ACC112 (cell line): ENCODE measurements around the gene SNX9.

Source experiments
- H2AFZ ChIP-seq: fragments of 200-600 bp; sonication (generic); one replicate; pipeline ENCODE4 v1.6.0; 2017; ENCODE audit warnings: antibody characterized with exemption, low read length; ENCODE audit not compliant: unreplicated experiment
- H3K27ac ChIP-seq: fragments of 200-600 bp; sonication (generic); 2 replicates; pipeline ENCODE4 v1.5.1; 2014; ENCODE audit warnings: low read depth, mild to moderate bottlenecking, antibody characterized with exemption, low read length, moderate library complexity
- H3K27me3 ChIP-seq: fragments of 200-600 bp; sonication (generic); 2 replicates; pipeline ENCODE4 v1.6.1; 2014; ENCODE audit warnings: mild to moderate bottlenecking, antibody characterized with exemption, low read length, moderate library complexity, mixed read lengths; ENCODE audit not compliant: insufficient read depth
- H3K36me3 ChIP-seq: fragments of 200-600 bp; sonication (generic); 2 replicates; pipeline ENCODE4 v1.6.1; 2016; ENCODE audit warnings: mild to moderate bottlenecking, antibody characterized with exemption, low read length, moderate library complexity, mixed read lengths; ENCODE audit not compliant: insufficient read depth
- H3K4me1 ChIP-seq: fragments of 200-600 bp; sonication (generic); one replicate; pipeline ENCODE4 v1.6.1; 2016; ENCODE audit warnings: low read length, mixed read lengths; ENCODE audit not compliant: insufficient read depth, unreplicated experiment, control insufficient read depth
- H3K4me3 ChIP-seq: fragments of 200-600 bp; sonication (generic); 2 replicates; pipeline ENCODE4 v1.5.1; 2014; ENCODE audit warnings: mild to moderate bottlenecking, low read depth, low read length
- H3K79me2 ChIP-seq: fragments of 200-600 bp; sonication (generic); one replicate; pipeline ENCODE4 v1.6.0; 2016; ENCODE audit warnings: low read length; ENCODE audit not compliant: control insufficient read depth, unreplicated experiment, insufficient read depth

The SNX9 gene

GRCh38 chr6:157873735-157874344 is 50.8 kb downstream of the SNX9 start:
- Histone ChIP-seq H3K36me3 (peaks cover 12% of the 10 kb centered on the region; the same call in 1 of the 2 replicates), H3K27ac (no peak overlapping the region)

GRCh38 chr6:157877149-157877548 is 54.1 kb downstream of the SNX9 start:
- Histone ChIP-seq H3K4me3 (no peak overlapping the region), H3K79me2 (no peaks in the 10 kb centered on the region), H2AFZ (no peak overlapping the region), H3K27me3 (no peaks in the 10 kb centered on the region), H3K27ac (no peak overlapping the region), H3K4me1 (no peaks in the 10 kb centered on the region), H3K36me3 (peaks cover 12% of the 10 kb centered on the region; the same call in 1 of the 2 replicates)

More at GRCh38 chr6:157873735-157874344, 50.8 kb downstream of the SNX9 start:
- Histone ChIP-seq H3K4me1 (no peaks in the 10 kb centered on the region), H3K79me2 (no peaks in the 10 kb centered on the region), H2AFZ (no peak overlapping the region), H3K27me3 (no peaks in the 10 kb centered on the region), H3K4me3 (no peak overlapping the region)

- Histone ChIP-seq H3K4me1 (no peaks in the 10 kb centered on the region), H3K27me3 (no peaks in the 10 kb centered on the region), H3K27ac (no peak overlapping the region), H3K79me2 (no peaks in the 10 kb centered on the region), H3K4me3 (no peak overlapping the region), H3K36me3 (peaks cover 12% of the 10 kb centered on the region; the same call in 1 of the 2 replicates), H2AFZ (no peak overlapping the region)
Observed at GRCh38 chr6:157877573-157878438, 54.8 kb downstream of the SNX9 start.

GRCh38 chr6:157879034-157879872 is 56.2 kb downstream of the SNX9 start:
- Histone ChIP-seq H3K79me2 (no peaks in the 10 kb centered on the region), H3K4me3 (no peak overlapping the region), H3K36me3 (peaks cover 17% of the 10 kb centered on the region; the same call in 1 of the 2 replicates), H3K4me1 (no peaks in the 10 kb centered on the region), H3K27me3 (no peaks in the 10 kb centered on the region), H3K27ac (no peak overlapping the region), H2AFZ (no peak overlapping the region)

- no peaks in the 10 kb centered on the region for H3K27me3 ChIP-seq
- no peak overlapping the region for H3K27ac ChIP-seq
- peaks cover 22% of the 10 kb centered on the region; the same call in 1 of the 2 replicates for H3K36me3 ChIP-seq
- no peak overlapping the region for H3K4me3 ChIP-seq
- no peak overlapping the region for H2AFZ ChIP-seq
- no peaks in the 10 kb centered on the region for H3K79me2 ChIP-seq
- H3K4me1 ChIP-seq = no peaks in the 10 kb centered on the region
Observed at GRCh38 chr6:157879873-157880254, 56.8 kb downstream of the SNX9 start.

- Histone ChIP-seq H2AFZ (no peak overlapping the region), H3K27ac (no peak overlapping the region), H3K79me2 (no peaks in the 10 kb centered on the region), H3K36me3 (peaks cover 21% of the 10 kb centered on the region), H3K4me3 (no peak overlapping the region), H3K27me3 (no peaks in the 10 kb centered on the region), H3K4me1 (no peaks in the 10 kb centered on the region)
Observed at GRCh38 chr6:157880534-157880933, 57.5 kb downstream of the SNX9 start.

GRCh38 chr6:157881342-157881741 is 58.3 kb downstream of the SNX9 start:
- Histone ChIP-seq H3K36me3 (peaks cover 28% of the 10 kb centered on the region), H3K4me1 (no peaks in the 10 kb centered on the region), H3K79me2 (no peaks in the 10 kb centered on the region), H3K27ac (no peak overlapping the region), H2AFZ (no peak overlapping the region), H3K4me3 (no peak overlapping the region), H3K27me3 (no peaks in the 10 kb centered on the region)

GRCh38 chr6:157884756-157885155 is 61.7 kb downstream of the SNX9 start:
- Histone ChIP-seq H2AFZ (no peak overlapping the region), H3K27ac (no peak overlapping the region), H3K4me1 (no peaks in the 10 kb centered on the region), H3K27me3 (no peaks in the 10 kb centered on the region), H3K4me3 (no peak overlapping the region), H3K36me3 (peaks cover 40% of the 10 kb centered on the region), H3K79me2 (no peaks in the 10 kb centered on the region)

- Histone ChIP-seq H3K36me3 (peaks cover 44% of the 10 kb centered on the region), H3K27me3 (no peaks in the 10 kb centered on the region), H3K79me2 (no peaks in the 10 kb centered on the region), H3K4me3 (no peak overlapping the region), H2AFZ (no peak overlapping the region), H3K4me1 (no peaks in the 10 kb centered on the region), H3K27ac (no peak overlapping the region)
Observed at GRCh38 chr6:157885211-157885788, 62.3 kb downstream of the SNX9 start.

GRCh38 chr6:157885876-157886275 is 62.8 kb downstream of the SNX9 start:
- Histone ChIP-seq H2AFZ (no peak overlapping the region), H3K36me3 (peaks cover 45% of the 10 kb centered on the region), H3K79me2 (no peaks in the 10 kb centered on the region), H3K27me3 (no peaks in the 10 kb centered on the region), H3K4me1 (no peaks in the 10 kb centered on the region), H3K27ac (no peak overlapping the region), H3K4me3 (no peak overlapping the region)
